ENCODE measurements around the gene OTOP2. TPM values are rescaled to one million over a fixed set of nuclear protein-coding genes. Genes with fewer than 3 reads are reported as not detected.

OTOP2 gene
- total and polyA plus RNA-seq, 2 of the 8 experiments (the other 6 are each of a cell fraction or from before 2014, with no cell fraction given), result 0.23 TPM; not detected in 1

DNA sequence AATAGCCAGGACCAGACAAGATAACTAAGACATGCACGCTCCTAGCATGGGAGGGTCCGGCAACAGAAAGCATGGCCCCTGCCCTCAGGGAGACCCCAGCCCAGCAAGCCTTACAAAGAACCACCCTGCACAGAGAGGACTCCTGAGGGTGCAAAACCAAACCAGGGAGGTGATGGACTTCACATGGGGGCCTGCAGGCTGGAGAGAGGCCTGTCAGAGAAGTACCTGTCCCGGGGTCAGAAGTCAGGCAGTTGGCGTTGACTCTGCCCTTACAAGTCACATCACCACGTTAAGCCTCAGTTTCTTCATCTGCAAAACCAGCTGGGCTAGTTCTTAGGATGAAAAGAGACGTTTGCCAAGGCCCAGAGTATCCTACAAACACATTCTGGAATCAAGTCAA, 4.7 kb downstream of the OTOP2 start (continued):
- TF ChIP-seq SAP30 (IDR thresholded peaks at IDR 0.05; ENCODE audit: insufficient read depth, insufficient replicate concordance, low read length) (no peak), JUN (IDR thresholded peaks at IDR 0.05; ENCODE audit: low read depth, low read length) (no peak), KDM5A (IDR thresholded peaks at IDR 0.05; ENCODE audit: low read length) (no peak), BRCA1 (IDR thresholded peaks at IDR 0.05; ENCODE audit: low read depth, low read length) (no peak)
